K562 (cell line): ENCODE measurements around the gene SLC25A42. TPM values are rescaled to one million over a fixed set of nuclear protein-coding genes. Genes with fewer than 3 reads are reported as not detected.

Experiments used
- CTBP1 ChIP-seq: fragments of 450-650 bp; IDR thresholded peaks from 2 replicates; pipeline ENCODE4 v1.6.1; 2016; ENCODE audit warnings: borderline replicate concordance
- EHMT2 ChIP-seq: fragments of 450-650 bp; IDR thresholded peaks from 2 replicates; pipeline ENCODE4 v1.6.1; 2018; ENCODE audit warnings: antibody characterized with exemption
- HDAC2 ChIP-seq: fragments of 450-650 bp; IDR thresholded peaks from 2 replicates; pipeline ENCODE4 v1.6.1; 2016; ENCODE audit warnings: mild to moderate bottlenecking
- IRF2 ChIP-seq: sonication (generic); formaldehyde crosslinking; IDR thresholded peaks from 2 replicates; pipeline ENCODE4 v1.8.1; 2022; ENCODE audit warnings: mild to moderate bottlenecking, missing genetic modification reagents
- SRSF3 ChIP-seq: fragments of 200-400 bp; formaldehyde crosslinking; IDR thresholded peaks from 2 replicates; pipeline ENCODE4 v1.6.1; 2016; ENCODE audit warnings: mild to moderate bottlenecking, low read length, moderate library complexity; ENCODE audit not compliant: insufficient read depth
- ZBED1 ChIP-seq: IDR thresholded peaks from 2 replicates; pipeline ENCODE4 v1.6.1; 2014
- ZNF408 ChIP-seq: fragments of 250-450 bp; sonication (Bioruptor Pico); IDR thresholded peaks from 2 replicates; pipeline ENCODE4 v1.4.0; 2020; ENCODE audit warnings: low read depth, mild to moderate bottlenecking, moderate library complexity
- ZZZ3 ChIP-seq: fragments of 450-650 bp; IDR thresholded peaks from 2 replicates; pipeline ENCODE4 v1.6.1; 2016; ENCODE audit warnings: antibody characterized with exemption, mild to moderate bottlenecking, moderate library complexity
- polyA plus RNA-seq, 8 experiments: library from polyadenylated mRNA; depleted of rRNA in 4 of 8; stranded (reverse) in 5 of 8; unstranded in 3 of 8; fragments of >200 nt; fragmentation: Nextera tagmentation in 2 of 8; fragmentation: Illumina TruSeq in 1 of 8; extraction: Ambion mirVana in 2 of 8; extraction: Trizol in 1 of 8; gene quantifications; 2 replicates each; pipeline versions ENCODE4 v1.2.1 to v1.2.3, GENCODE V29; 2011 to 2014; ENCODE audit warnings: inconsistent platforms in 1 of 8, missing spikeins in 1 of 8
- total RNA-seq, 7 experiments: library from RNA; depleted of rRNA in 6 of 7; stranded (reverse); fragments of >200 nt in 6 of 7; fragmentation: Illumina TruSeq in 2 of 7; extraction: Trizol in 2 of 7; gene quantifications; 2 replicates each; pipeline versions ENCODE4 v1.2.1 to v1.2.3, GENCODE V29; 2011 to 2021; ENCODE audit warnings: low replicate concordance in 1 of 7
- TF ChIP-seq, protein P1 (sequence below), 2 experiments: fragments of 450-650 bp in 1 of 2; sonication (generic) in 1 of 2; formaldehyde crosslinking in 1 of 2; IDR thresholded peaks; 2 replicates each; pipeline versions ENCODE4 v1.7.1 to v1.9.0; 2016 to 2022; ENCODE audit warnings: inconsistent platforms in 1 of 2, mild to moderate bottlenecking in 1 of 2, missing genetic modification reagents in 1 of 2
- TF ChIP-seq, protein P2 (sequence below): fragments of 250-450 bp; sonication (Bioruptor Pico); IDR thresholded peaks from 2 replicates; pipeline ENCODE4 v1.8.0; 2022; ENCODE audit warnings: moderate library complexity, mild to moderate bottlenecking, inconsistent platforms
- TF ChIP-seq, protein P3 (sequence below): fragments of 250-450 bp; sonication (Bioruptor Pico); IDR thresholded peaks from 2 replicates; pipeline ENCODE4 v1.8.0; 2021; ENCODE audit warnings: borderline replicate concordance, mild to moderate bottlenecking, moderate library complexity; ENCODE audit not compliant: poor library complexity, severe bottlenecking
- TF ChIP-seq, protein P4 (sequence below), 2 experiments: fragments of 450-650 bp in 1 of 2; sonication (generic) in 1 of 2; formaldehyde crosslinking in 1 of 2; IDR thresholded peaks in 1 of 2; conservative IDR thresholded peaks in 1 of 2; 2 replicates each; pipeline versions ENCODE4 v1.6.1 to v1.8.1; 2016 to 2023; ENCODE audit warnings: mild to moderate bottlenecking in 2 of 2, moderate library complexity in 2 of 2, inconsistent platforms in 1 of 2, missing genetic modification reagents in 1 of 2

Gene SLC25A42
- total and polyA plus RNA-seq, 9 of the 15 experiments (the other 6 are each of a cell fraction or from before 2014, with no cell fraction given) = 0.59 to 32.2 (median 14.1) TPM

DNA sequence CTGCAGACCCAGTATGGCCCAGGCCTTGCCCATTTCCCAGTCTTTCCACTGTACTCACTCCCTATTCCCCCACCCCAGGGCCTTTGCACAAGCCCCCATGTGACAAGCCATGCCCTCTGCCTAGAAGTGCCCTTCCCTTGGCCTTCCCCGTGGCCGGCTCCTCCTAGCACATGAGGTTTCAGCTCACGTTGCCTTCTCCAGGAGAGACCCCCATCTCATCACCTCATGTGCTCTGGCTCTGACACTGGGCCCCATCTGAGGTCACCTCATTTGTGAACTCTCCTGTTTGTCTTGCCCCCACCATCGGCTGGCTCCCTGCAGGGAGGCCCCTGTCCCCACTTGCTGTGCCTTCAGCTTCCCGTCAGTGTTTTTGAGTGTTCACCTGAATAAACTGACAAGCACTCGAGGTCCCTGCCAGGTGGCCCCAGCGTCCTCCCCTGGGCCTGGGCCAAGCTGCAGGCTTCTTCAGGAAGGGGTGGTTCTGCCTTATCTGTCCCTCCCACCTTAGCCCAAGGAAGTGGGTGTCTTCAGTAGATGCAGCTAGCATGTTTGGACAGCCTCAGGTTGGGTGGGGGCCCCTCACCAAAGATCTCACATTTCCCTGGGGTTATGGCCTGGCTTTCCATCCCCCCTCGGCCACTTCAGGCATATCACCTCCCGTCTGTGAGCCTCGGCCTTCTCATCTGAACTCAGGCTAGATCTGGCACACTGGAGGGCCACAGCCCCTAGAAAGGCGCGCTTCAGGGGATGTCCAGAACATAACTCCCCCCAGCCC lies 3.8 kb upstream of the SLC25A42 start (continued):
- TF ChIP-seq, protein P1, sequence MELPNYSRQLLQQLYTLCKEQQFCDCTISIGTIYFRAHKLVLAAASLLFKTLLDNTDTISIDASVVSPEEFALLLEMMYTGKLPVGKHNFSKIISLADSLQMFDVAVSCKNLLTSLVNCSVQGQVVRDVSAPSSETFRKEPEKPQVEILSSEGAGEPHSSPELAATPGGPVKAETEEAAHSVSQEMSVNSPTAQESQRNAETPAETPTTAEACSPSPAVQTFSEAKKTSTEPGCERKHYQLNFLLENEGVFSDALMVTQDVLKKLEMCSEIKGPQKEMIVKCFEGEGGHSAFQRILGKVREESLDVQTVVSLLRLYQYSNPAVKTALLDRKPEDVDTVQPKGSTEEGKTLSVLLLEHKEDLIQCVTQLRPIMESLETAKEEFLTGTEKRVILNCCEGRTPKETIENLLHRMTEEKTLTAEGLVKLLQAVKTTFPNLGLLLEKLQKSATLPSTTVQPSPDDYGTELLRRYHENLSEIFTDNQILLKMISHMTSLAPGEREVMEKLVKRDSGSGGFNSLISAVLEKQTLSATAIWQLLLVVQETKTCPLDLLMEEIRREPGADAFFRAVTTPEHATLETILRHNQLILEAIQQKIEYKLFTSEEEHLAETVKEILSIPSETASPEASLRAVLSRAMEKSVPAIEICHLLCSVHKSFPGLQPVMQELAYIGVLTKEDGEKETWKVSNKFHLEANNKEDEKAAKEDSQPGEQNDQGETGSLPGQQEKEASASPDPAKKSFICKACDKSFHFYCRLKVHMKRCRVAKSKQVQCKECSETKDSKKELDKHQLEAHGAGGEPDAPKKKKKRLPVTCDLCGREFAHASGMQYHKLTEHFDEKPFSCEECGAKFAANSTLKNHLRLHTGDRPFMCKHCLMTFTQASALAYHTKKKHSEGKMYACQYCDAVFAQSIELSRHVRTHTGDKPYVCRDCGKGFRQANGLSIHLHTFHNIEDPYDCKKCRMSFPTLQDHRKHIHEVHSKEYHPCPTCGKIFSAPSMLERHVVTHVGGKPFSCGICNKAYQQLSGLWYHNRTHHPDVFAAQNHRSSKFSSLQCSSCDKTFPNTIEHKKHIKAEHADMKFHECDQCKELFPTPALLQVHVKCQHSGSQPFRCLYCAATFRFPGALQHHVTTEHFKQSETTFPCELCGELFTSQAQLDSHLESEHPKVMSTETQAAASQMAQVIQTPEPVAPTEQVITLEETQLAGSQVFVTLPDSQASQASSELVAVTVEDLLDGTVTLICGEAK (IDR thresholded peaks at IDR 0.05) = no peak; the same call in 1 of the 2 replicates
- TF ChIP-seq, protein P1 (CRISPR knock-in tag; IDR thresholded peaks at IDR 0.05) = no peak
- TF ChIP-seq, protein P2, sequence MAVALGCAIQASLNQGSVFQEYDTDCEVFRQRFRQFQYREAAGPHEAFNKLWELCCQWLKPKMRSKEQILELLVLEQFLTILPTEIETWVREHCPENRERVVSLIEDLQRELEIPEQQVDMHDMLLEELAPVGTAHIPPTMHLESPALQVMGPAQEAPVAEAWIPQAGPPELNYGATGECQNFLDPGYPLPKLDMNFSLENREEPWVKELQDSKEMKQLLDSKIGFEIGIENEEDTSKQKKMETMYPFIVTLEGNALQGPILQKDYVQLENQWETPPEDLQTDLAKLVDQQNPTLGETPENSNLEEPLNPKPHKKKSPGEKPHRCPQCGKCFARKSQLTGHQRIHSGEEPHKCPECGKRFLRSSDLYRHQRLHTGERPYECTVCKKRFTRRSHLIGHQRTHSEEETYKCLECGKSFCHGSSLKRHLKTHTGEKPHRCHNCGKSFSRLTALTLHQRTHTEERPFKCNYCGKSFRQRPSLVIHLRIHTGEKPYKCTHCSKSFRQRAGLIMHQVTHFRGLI = no peak
- TF ChIP-seq ZZZ3 (no peak), EHMT2 (peak; percentile 85; the same call in 1 of the 2 replicates), SRSF3 (no peak), IRF2 (CRISPR knock-in tag) (no peak), ZBED1 (peak; percentile 90; the same call in 1 of the 2 replicates), ZNF408 (CRISPR knock-in tag) (no peak), HDAC2 (peak; percentile 62; the same call in 1 of the 2 replicates), CTBP1 (peak; percentile 93)
- TF ChIP-seq, protein P3, sequence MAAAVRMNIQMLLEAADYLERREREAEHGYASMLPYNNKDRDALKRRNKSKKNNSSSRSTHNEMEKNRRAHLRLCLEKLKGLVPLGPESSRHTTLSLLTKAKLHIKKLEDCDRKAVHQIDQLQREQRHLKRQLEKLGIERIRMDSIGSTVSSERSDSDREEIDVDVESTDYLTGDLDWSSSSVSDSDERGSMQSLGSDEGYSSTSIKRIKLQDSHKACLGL (CRISPR knock-in tag) = no peak
- TF ChIP-seq, protein P4, sequence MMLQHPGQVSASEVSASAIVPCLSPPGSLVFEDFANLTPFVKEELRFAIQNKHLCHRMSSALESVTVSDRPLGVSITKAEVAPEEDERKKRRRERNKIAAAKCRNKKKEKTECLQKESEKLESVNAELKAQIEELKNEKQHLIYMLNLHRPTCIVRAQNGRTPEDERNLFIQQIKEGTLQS (IDR thresholded peaks at IDR 0.05) = no peak
- TF ChIP-seq, protein P4 (CRISPR knock-in tag; conservative IDR thresholded peaks at IDR 0.05) = peak; percentile 54
